HG03565 (cell line): ENCODE results near the gene AGMO.
"Not testable (repeated sequence)": the region's sequence is repeated elsewhere in the genome, so short reads cannot be mapped to it uniquely, and the experiment has no call there.

ENCODE experiments used
- ATAC-seq: cut with Tn5 transposase; IDR thresholded peaks from one replicate; pipeline ENCODE4 v1.9.1; 2021; ENCODE audit warnings: mild to moderate bottlenecking, moderate library complexity; ENCODE audit not compliant: unreplicated experiment

The AGMO gene

GRCh38 chr7:15332956-15333355, 228.9 kb downstream of the AGMO start:
- ATAC-seq, result no peak

GRCh38 chr7:15330943-15331342, 230.9 kb downstream of the AGMO start:
- ATAC-seq, result no peak

- ATAC-seq, result no peak
Measured at GRCh38 chr7:15327001-15327400, 234.8 kb downstream of the AGMO start.

GRCh38 chr7:15326044-15326644, 235.7 kb downstream of the AGMO start:
- no peak for ATAC-seq

GRCh38 chr7:15323550-15323949, 238.3 kb downstream of the AGMO start:
- no peak for ATAC-seq

GRCh38 chr7:15317215-15317614, 244.6 kb downstream of the AGMO start:
- no peak for ATAC-seq

GRCh38 chr7:15315678-15316077, 246.1 kb downstream of the AGMO start:
- ATAC-seq, result no peak

GRCh38 chr7:15314922-15315321, 246.9 kb downstream of the AGMO start:
- ATAC-seq, result no peak

- ATAC-seq, result no peak
Measured at GRCh38 chr7:15313361-15313760, 248.5 kb downstream of the AGMO start.

- ATAC-seq, result no peak
Measured at GRCh38 chr7:15309872-15310271, 251.9 kb downstream of the AGMO start.

- no peak for ATAC-seq
Measured at GRCh38 chr7:15308821-15309220, 253.0 kb downstream of the AGMO start.

GRCh38 chr7:15306296-15306695, 255.5 kb downstream of the AGMO start:
- no peak for ATAC-seq

GRCh38 chr7:15305002-15305600, 256.7 kb downstream of the AGMO start:
- no peak for ATAC-seq

GRCh38 chr7:15303357-15303756, 258.5 kb downstream of the AGMO start:
- ATAC-seq, result no peak

- not testable (repeated sequence) for ATAC-seq
Measured at GRCh38 chr7:15300986-15301385, 260.8 kb downstream of the AGMO start.

- no peak for ATAC-seq
Measured at GRCh38 chr7:15292138-15292537, 269.7 kb downstream of the AGMO start.

GRCh38 chr7:15291699-15292098, 270.1 kb downstream of the AGMO start:
- ATAC-seq, result no peak

GRCh38 chr7:15288741-15289140, 273.1 kb downstream of the AGMO start:
- no peak for ATAC-seq

GRCh38 chr7:15284396-15284795, 277.4 kb downstream of the AGMO start:
- no peak for ATAC-seq

GRCh38 chr7:15280078-15280733, 281.6 kb downstream of the AGMO start:
- no peak for ATAC-seq

GRCh38 chr7:15279640-15280039, 282.2 kb downstream of the AGMO start:
- no peak for ATAC-seq

- no peak for ATAC-seq
Measured at GRCh38 chr7:15257689-15258088, 304.1 kb downstream of the AGMO start.
